ENCODE data around the gene PSMB2. TPM values are rescaled to one million over a fixed set of nuclear protein-coding genes. Genes with fewer than 3 reads are reported as not detected.

PSMB2 gene
- total RNA-seq, 1 experiment from 2014 or later, result 124 TPM

DNA sequence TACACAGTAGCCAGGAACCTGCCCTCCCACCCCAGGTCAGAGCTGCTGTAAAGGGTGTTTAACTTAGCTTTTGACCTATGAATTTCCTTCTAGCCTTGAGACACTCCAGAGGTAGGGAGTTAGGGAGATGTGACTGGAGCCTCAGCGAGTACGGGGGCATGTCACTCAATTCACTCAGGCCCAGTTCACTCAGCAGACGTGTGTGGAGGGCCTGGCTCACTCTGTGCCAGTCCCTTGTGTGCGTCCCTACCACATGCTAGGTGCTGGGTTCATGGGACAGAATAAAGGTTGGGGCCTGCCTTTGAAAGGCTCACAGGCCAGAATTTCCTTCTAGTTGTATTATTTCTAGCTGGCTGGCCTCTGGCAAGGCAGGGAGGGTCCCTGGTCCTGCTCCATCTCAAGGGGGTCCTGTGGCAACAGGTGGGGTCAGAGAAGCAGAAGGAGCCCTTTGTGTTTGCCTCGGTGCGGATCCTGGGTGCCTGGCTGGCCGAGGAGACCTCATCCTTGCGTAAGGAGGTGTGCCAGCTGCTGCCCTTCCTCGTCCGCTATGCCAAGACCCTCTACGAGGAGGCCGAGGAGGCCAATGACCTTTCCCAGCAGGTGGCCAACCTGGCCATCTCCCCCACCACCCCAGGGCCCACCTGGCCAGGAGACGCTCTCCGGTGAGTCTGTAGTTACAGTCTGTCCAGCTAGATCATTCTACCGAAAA, 79.2 kb downstream of the PSMB2 start:
- in situ Hi-C loops (cut with HindIII; ENCODE audit: low sequenced_read_pairs), result loop anchor here (10.0 kb wide), 2 partner anchors 117 to 163 kb away; no protein-coding TSS in a partner anchor
- no peak for DNase-seq (ENCODE audit: low spot score)

DNA sequence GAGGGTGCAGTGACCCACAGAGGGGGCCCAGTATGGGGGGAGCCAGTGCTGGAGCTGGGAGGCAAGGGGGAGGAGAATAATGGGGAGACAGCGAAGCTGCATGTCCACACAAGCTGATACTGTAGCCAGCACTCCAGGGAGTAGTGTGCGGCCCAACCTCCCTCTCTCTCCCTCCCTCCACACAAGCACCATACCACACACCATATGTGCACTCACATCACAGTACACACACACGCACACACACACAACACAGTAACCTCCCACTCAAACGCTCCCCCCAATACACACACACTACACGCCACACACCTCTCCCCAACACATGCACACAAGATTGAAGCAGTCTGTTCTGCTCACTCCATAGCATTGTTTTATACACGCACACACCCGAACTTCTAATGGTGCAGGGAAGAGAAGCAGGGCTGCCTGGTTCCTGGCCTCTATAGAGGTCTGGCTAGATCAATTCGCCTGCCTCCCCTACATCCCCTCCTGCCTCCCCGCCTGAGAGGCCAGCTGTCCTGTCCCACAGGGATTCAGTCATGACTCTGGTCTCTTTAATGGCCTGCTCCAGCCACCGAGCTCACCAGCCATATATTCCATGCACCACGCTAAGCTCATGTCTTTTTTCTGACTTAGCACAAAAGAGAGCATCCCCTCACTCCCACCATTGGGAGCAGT, 79.9 kb downstream of the PSMB2 start:
- in situ Hi-C loops (cut with HindIII; ENCODE audit: low sequenced_read_pairs), result loop anchor here (10.0 kb wide), 2 partner anchors 117 to 163 kb away; no protein-coding TSS in a partner anchor
- DNase-seq (ENCODE audit: low spot score), result peak; percentile 53

DNA sequence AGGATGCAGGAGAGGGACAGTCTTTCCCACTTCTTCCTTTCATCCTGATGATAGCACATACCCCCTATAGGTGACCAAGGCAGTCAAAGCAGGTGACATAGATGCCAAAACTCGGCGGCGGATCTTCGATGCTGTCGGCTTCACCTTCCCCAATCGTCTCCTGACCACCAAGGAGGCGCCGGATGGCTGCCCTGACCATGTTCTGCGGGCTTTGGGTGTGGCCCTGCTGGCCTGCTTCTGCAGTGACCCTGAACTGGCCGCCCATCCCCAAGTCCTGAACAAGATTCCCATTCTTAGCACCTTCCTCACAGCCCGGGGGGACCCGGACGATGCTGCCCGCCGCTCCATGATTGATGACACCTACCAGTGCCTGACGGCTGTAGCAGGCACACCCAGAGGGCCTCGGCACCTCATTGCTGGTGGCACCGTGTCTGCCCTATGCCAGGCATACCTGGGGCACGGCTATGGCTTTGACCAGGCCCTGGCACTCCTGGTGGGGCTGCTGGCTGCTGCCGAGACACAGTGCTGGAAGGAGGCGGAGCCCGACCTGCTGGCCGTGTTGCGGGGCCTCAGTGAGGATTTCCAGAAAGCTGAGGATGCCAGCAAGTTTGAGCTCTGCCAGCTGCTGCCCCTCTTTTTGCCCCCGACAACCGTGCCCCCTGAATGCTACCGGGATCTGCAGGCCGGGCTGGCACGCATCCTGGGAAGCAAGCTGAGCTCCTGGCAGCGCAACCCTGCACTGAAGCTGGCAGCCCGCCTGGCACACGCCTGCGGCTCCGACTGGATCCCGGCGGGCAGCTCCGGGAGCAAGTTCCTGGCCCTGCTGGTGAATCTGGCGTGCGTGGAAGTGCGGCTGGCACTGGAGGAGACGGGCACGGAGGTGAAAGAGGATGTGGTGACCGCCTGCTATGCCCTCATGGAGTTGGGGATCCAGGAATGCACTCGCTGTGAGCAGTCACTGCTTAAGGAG, 80.8 kb downstream of the PSMB2 start:
- in situ Hi-C loops (cut with HindIII; ENCODE audit: low sequenced_read_pairs), result loop anchor here (10.0 kb wide), 2 partner anchors 116 to 164 kb away; no protein-coding TSS in a partner anchor
- DNase-seq (ENCODE audit: low spot score), result peak; percentile 84

DNA sequence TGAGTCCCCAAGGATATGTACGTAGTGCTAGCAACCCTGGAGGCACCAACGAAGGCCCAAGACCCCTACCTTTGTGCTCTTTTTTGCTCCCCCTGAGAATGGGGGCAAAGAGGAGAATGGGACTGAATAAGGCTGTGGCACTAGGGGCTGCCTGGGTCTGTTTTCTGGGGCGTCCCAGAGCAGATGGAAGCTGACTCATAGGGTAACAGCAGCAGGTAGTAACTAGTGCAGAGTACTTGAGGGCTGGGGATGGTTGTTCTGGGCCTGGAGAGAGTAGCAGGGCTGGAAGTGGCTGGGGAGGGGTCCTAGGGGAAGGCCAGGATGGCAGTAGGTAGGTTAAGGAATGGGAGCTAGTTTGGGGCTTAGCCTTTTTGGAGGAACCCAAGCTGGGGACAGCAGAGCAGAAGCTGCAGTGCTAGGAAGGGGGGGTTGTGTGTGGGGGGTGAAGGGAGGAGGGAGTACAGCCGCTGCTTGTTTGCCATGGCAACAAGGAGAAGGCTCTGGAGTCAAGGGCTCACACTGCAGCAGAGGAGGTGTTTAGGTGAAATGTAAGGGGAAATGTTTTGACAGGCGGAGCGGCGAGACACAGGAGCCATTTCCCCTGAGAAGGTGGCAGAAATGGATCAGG, 81.9 kb downstream of the PSMB2 start:
- in situ Hi-C loops (cut with HindIII; ENCODE audit: low sequenced_read_pairs), result no loop called here
- peak; percentile 80 for DNase-seq (ENCODE audit: low spot score)

DNA sequence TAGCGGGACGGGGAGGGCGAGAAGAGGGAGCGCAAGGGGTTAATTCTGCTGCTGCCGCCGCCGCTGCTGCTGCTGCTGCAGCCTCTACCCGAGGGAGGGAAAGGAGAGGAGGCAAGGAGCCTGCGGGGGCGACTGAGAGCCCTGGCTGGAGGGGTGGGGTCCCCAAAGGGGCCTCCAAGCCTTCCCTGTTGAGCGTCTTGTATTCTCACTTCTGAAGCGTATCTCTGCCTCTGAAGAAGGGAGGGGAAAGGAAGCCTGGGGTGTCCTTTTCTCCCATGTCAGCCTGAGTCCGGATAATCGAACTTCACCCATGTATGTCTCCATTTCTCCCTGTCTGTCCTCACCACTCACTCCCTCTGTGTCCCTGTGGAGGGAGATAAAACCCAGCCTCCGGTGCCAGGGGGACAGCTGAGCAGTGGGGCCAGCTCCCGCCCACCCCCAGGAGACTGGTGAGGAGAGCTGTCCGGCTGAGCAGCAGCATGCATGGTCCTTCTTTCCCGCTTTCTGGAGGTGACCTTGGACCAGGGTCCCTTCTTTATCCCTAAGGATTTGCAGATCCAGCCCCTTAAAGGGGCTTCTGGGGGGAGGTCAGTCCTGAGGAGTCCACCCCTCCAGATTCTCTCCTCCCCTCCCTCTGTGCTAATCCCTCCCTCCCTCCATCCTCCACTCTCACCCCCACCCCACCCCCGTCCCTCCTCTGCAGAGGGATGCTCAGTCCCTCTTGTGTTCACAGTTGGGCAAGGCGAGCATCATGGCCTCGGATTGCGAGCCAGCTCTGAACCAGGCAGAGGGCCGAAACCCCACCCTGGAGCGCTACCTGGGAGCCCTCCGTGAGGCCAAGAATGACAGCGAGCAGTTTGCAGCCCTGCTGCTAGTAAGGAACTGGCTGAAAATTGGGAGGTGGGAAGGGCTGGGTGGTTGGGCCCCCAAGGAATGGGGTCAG, 82.7 kb downstream of the PSMB2 start:
- peak; percentile 61 for DNase-seq (ENCODE audit: low spot score)
- in situ Hi-C loops (cut with HindIII; ENCODE audit: low sequenced_read_pairs), result no loop called here

DNA sequence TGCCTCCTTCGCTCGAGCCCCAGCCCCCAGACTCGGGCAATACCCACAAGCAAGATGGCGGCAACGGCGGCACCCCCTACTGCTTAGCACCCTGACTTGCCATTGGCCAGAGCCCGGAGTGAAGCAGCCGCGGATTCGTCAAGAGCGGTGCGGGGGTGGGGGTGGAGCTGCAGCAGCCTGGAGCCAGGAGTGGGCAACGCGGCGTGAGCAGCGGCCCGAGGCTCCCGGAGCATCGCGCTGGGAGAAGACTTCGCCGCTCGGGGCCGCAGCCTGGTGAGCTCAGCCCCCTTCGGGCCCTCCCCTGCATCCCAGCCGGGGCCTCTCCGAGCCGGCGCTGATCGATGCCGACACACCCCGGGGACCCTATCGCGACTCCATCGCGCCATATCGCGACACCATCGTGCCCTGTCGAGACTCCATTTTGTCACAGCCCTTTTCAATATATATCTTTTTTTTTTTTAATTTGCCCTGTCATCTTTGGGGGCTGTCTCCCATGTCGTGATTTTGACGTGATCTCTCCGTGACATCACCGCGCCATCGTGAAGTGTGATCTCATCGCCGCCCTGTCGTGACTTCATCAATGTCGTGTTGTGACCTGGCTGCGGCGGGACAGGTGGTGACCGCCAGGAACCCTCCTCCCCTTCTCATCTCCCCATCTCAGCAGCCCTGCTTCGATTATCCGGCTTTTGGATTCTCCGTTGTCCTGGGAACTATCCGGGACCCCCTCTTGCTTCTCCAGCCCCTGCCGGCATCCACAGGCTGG, 83.5 kb downstream of the PSMB2 start, which contains the start of gene NCDN:
Gene NCDN (plus strand): TSS at position 189 of the 763 bp plus-strand sequence. CDS start 392 bp downstream, at position 581.
- in situ Hi-C loops (cut with HindIII; ENCODE audit: low sequenced_read_pairs), result no loop called here
- peak; percentile 95 for DNase-seq (ENCODE audit: low spot score)

DNA sequence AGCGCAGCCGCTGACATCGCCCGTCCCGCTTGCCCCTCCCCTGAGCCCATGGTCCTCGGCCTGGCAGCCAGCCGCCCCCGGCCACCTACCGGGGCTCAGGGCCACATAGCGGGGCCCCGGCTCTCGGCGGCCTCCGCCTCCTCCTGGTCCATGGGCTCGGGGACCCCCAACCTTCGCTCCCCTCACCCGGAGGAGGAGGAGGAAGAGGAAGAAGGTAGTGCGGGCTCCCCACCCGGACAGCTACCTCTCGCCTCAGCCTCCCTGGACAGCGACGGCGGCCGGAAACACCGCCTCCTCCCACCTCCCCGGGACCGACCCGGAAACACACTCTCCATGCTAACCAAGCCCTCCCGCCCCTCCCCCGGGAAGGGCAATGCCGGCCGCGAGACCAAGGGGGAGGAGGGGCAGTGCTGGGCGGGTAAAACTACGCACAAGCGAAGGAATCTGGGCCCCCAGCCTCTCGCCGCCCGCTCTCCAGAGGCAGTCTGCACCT, 84.2 kb downstream of the PSMB2 start, which contains the start of gene KIAA0319L:
Gene KIAA0319L (minus strand): TSS at position 286 of the 493 bp plus-strand sequence. CDS start 2,912 bp downstream, outside the sequence.
- peak; percentile 92 for DNase-seq (ENCODE audit: low spot score)
- in situ Hi-C loops (cut with HindIII; ENCODE audit: low sequenced_read_pairs), result no loop called here

DNA sequence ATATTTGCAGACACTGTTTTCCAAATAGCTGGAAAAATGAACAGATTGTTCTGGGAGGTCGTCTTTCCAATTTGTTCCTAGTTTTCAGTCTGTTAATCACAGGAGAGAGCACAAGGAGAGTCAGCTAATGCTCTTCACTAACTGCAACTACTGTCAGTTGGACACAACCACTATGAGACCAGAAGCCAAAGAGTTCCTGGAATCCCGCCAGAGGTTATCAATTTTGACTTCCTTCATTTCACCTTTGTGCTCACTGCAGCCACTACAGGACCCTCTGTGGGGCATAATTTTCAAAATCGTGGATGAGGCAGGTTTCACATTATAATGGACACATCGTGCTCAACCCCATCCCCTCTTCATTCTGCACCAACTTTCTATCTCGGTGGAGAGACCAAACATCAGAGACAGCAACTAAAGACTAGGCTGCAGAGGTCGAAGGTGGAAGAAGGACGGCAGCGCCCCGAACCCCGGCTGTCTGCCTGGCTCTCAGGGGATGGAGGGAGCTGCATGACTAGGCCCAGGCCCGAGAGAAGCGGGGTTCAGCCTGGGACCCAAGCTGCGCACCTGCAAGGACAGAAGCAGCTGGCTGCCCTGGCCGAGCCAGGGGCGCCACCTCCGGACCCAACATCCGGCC, 84.7 kb downstream of the PSMB2 start:
- in situ Hi-C loops (cut with HindIII; ENCODE audit: low sequenced_read_pairs), result no loop called here
- no peak for DNase-seq (ENCODE audit: low spot score)

DNA sequence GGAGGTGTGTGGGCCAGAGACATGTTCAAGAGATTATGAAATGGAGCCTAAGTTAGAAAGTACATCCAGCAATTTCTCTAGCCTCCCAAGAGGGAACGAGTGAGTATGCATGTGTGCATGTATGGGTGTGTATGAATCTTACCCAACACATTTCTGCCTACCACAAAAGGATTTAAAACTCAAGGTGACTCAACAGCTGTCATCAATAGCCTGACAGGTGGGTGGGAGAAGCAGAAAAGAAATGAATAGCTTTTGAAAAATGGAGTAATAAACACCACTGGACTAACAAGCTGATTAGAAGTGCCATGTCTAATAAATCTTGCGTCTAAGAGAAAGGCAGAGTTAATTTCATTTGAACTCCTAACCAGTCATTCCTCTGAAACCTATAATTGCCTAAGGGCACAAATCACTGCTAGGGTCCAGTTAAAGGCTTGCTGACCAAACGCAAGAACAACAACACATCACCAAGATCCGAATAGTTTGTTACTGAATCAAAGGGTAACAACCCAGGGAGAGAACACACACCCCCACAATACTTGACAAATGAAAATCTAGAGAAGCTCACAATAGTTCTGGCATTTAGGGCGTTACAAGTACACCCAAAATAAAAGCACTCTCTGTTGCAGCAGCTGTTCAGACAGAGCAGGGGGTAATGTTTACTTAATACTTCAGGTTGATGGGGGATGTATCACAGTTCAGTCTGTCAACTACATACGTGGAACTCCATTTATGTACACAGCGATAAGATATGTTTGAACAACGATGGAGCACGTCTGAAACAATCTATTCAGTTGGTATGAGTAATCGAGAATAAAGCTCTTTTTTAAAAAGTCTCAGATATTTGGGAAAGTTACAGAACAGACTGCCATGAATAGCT, 85.5 kb downstream of the PSMB2 start:
- DNase-seq (ENCODE audit: low spot score), result no peak
- in situ Hi-C loops (cut with HindIII; ENCODE audit: low sequenced_read_pairs), result no loop called here

DNA sequence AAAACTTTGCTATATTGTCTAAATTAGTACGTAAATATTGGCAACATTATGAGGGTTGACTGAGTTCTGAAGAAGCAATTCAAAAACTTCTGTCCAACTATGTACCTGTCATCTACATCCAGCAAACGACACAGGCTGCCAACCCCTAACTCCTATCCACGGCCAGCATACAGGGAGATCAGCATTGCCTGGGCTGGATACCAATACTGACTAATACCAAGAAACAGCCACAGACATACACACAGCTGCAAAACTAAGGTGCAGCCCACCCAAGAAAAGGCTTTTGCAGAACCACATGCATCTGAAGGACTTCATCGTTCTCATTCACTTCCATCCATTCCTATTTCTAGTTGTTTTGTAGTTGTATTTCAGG, 86.1 kb downstream of the PSMB2 start:
- DNase-seq (ENCODE audit: low spot score), result no peak
- in situ Hi-C loops (cut with HindIII; ENCODE audit: low sequenced_read_pairs), result no loop called here

DNA sequence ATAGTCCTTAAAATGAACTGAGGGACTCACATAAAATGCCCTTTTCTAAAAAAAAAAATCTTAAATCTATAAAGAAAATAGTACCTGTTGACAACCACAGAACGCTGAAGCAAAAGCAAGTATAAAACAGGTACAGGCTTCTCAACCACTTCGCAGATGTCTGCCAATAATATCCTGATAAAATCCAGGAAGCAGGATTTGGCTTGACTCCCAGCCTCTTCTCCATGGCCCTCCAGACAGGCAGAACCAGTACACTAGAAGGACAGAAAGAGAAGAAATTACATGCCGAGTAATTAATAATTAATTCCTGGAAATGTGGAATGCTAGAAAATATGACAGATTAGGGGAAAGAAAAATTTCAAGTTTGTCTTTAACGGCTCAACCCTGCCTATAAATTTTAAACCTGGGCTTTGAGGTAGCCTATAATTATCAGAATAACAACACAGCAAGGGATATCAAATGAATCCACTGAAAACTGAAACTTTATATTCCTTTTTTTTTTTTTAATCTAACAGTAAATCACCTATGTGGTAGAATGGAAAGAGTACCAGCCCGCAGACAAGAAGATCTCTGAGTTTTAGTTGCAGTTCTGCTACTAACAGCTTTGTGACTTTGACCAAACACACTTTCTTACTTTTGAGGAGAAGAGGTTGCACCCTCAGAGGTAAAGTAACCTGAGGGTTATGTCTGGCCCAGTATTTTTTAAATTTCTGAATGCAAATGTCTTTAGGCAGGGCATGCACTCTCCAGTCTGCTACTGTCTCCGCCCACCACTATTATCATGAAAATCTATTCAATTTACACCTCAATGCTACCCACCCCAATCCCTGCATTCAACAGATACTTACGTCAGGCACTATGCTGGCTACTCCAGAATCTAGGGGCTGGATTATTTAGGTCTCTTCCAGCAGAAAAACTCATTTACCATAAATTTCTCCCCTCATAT, 86.8 kb downstream of the PSMB2 start:
- DNase-seq (ENCODE audit: low spot score), result peak; percentile 78
- in situ Hi-C loops (cut with HindIII; ENCODE audit: low sequenced_read_pairs), result no loop called here

DNA sequence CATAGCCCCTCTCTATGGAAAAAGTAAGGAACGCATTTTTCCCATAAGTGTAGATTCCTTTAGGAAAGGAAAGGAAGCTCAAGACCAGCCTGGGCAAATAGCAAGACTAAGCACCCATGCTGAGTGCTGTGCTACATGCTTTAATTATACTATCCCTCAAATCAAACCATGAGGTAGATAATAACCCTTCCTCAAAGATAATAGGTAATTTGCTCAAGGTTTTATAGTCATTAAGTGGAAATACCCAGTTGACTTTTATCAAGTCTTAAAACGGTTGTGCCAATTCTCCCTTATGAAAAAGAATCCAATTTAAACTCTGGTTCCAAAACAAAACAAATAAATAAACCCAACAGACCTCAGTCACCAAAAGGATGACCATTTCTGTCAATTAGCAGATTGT, 87.5 kb downstream of the PSMB2 start:
- in situ Hi-C loops (cut with HindIII; ENCODE audit: low sequenced_read_pairs), result no loop called here
- no peak for DNase-seq (ENCODE audit: low spot score)
